Measurements from ENCODE around the gene DNPEP.

GRCh38 chr2:219400562-219400961 is 12.8 kb upstream of the DNPEP start:
- no peak for TF ChIP-seq CTCF (IDR thresholded peaks at IDR 0.05)
- TF ChIP-seq POLR2A (IDR thresholded peaks at IDR 0.05): no peak

Data from right lobe of liver (tissue), 4 donors.